ENCODE data around the gene CAND2.
"Not testable (repeated sequence)": the region's sequence is repeated elsewhere in the genome, so short reads cannot be mapped to it uniquely, and the experiment has no call there.

CAND2 gene

GRCh38 chr3:12787346-12787745, 9.1 kb upstream of the CAND2 start:
- peak; percentile 49 for TF ChIP-seq CTCF (IDR thresholded peaks at IDR 0.05; ENCODE audit: extremely low read depth, insufficient read depth, missing control alignments)
- DNase-seq (ENCODE audit: low spot score); in situ Hi-C loops (cut with MboI; ENCODE audit: low pct_unique_long_range_greater_than_20kb, low sequenced_read_pairs, unreplicated experiment): not testable (repeated sequence)

- DNase-seq (ENCODE audit: low spot score): not testable (repeated sequence)
These were observed 8.4 kb upstream of the CAND2 start for GRCh38 chr3:12787967-12788690.

GRCh38 chr3:12791430-12791829, 5.0 kb upstream of the CAND2 start:
- no peak for TF ChIP-seq CTCF (IDR thresholded peaks at IDR 0.05; ENCODE audit: extremely low read depth, insufficient read depth, missing control alignments)
- in situ Hi-C loops (cut with MboI; ENCODE audit: low pct_unique_long_range_greater_than_20kb, low sequenced_read_pairs, unreplicated experiment): no loop called here
- no peak for DNase-seq (ENCODE audit: low spot score)

More at GRCh38 chr3:12787967-12788690, 8.4 kb upstream of the CAND2 start:
- in situ Hi-C loops (cut with MboI; ENCODE audit: low pct_unique_long_range_greater_than_20kb, low sequenced_read_pairs, unreplicated experiment): not testable (repeated sequence)

- no peak for TF ChIP-seq CTCF (IDR thresholded peaks at IDR 0.05; ENCODE audit: extremely low read depth, insufficient read depth, missing control alignments)
- DNase-seq (ENCODE audit: low spot score): no peak
- in situ Hi-C loops (cut with MboI; ENCODE audit: low pct_unique_long_range_greater_than_20kb, low sequenced_read_pairs, unreplicated experiment): no loop called here
These were observed 2.8 kb upstream of the CAND2 start for GRCh38 chr3:12793701-12794100.

- DNase-seq (ENCODE audit: low spot score): no peak
- no peak for TF ChIP-seq CTCF (IDR thresholded peaks at IDR 0.05; ENCODE audit: extremely low read depth, insufficient read depth, missing control alignments)
- in situ Hi-C loops (cut with MboI; ENCODE audit: low pct_unique_long_range_greater_than_20kb, low sequenced_read_pairs, unreplicated experiment): no loop called here
These were observed 828 bp downstream of the CAND2 start for GRCh38 chr3:12797124-12797891.

- no peak for TF ChIP-seq CTCF (IDR thresholded peaks at IDR 0.05; ENCODE audit: extremely low read depth, insufficient read depth, missing control alignments)
These were observed 1.5 kb downstream of the CAND2 start for GRCh38 chr3:12797892-12798558.

More at GRCh38 chr3:12797892-12798558, 1.5 kb downstream of the CAND2 start:
- DNase-seq (ENCODE audit: low spot score): no peak
- in situ Hi-C loops (cut with MboI; ENCODE audit: low pct_unique_long_range_greater_than_20kb, low sequenced_read_pairs, unreplicated experiment): no loop called here

Data from GM13977 (cell line).